Subcutaneous preadipocyte (primary cell): ENCODE results near the gene ANXA7. TPM values are rescaled to one million over a fixed set of nuclear protein-coding genes. Genes with fewer than 3 reads are reported as not detected.

ENCODE experiments used
- small RNA-seq: library from RNA; depleted of rRNA; stranded (forward); fragments of <200 nt; gene quantifications from one replicate; pipeline ENCODE3, GENCODE V24; 2012
- total RNA-seq: library from RNA; depleted of rRNA; stranded (reverse); fragments of >200 nt; gene quantifications from 2 replicates; pipeline ENCODE4 v1.2.3, GENCODE V29; 2012

The ANXA7 gene
- total RNA-seq: 116 and 146 TPM in 2 replicates

DNA sequence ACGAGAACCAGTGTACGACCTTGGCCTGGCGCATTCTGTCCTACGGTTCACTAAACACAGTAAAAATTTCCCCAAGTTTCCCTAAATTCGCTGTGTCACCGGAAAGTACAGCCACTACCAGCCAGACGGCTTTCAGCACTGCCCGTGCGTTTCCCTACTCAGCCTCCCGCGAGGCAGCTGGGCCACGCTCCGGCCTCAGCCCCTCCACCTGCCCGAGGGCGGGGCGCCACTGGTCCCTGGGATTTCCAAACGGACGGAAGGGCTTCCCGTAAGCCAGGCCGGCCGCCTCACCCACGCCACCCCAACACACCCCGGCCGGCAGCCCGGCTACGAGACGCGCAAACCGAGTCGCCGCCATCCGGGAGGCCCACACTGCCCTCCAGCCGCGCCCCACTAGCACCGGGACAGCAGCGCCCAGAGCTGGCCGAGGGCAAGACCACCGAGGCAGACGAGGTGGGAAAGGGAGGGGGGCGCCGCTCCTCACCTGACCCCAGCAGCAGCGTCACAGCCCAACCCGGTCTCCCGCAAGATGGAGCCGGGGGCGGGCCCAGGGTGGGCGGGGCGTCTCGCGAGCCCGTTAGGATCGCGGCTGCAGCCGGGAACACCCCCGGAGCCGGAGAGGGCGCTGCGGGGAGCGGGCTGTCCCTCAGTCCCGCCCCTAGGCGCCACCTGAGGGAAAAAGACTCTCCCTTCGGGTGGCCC is at the start of gene ANXA7:
ANXA7 (minus strand) TSS at position 531 of the 702 bp plus-strand sequence. CDS start 13,202 bp downstream, outside the sequence.

DNA sequence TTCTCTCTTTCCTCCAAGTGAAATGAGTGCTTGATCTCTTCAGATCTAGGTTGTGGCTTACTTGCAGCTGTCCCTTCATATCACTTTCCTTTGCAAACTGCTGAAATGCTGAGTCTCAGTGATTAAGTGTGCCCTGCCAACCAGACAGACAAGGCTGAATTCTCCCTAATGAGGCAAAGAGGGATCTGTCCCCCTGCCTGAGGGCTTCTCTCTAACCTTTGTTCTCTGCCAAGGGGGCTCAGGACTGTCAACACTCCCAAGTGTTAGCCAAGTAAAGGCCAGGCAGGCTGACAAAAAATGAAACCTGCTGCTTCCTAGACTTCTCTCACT is 19.6 kb upstream of the ANXA7 start, which contains the start of gene MSS51:
MSS51 (minus strand) TSS at position 24 of the 330 bp plus-strand sequence. CDS start 5,277 bp downstream, outside the sequence.

DNA sequence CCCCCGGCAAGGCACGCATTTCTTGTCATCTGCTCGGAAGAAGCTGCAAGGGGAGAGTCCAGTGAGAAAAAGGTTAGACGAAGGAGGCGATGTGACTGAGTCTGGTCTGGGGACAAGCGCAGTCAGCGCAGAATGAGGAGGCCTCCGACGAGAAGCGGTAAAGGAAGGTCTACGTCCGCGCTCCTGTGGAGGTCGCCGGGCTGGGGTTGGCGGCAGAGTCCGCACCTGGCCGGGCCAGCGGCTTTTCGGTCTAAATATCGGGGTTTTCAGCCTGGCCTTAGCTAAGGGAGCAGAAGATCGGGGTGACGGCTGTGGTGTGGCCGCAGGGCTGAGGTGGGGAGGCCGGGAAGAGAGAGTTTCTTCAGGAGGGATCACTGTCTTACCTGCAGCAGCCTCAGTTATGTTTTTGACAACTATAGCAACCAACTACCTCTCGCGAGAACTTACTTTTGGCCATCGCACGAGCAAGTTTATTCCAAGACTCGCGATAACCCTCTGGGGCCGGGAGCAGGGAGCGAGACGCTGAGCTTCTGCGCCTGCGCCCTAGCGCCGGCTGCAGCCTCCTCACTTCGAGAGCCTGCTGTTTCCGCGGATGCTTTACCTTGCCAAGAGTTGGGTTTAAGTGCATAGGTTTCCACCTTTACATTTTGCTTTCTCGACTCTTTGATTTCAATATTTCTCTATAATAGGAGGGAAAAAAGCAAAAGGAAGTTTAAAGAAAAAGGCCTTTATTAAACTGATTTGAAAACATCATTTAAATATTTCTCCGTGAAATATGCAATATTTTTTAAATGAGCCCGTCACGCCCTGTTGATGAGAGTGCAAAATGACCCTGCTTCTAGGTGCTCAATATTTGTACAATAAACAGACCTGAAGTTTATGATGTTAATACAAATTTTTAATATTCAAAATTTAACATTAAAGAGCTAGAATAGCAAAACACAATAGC is 55.3 kb downstream of the ANXA7 start, which contains the start of gene CFAP70:
CFAP70 (minus strand) TSS at position 534 of the 949 bp plus-strand sequence. CDS start 4,068 bp downstream, outside the sequence.

Small RNA genes within 50 kb of the gene (small RNA-seq; reads per million reads assigned to genes)
- not detected for gene RF00019

Other genes with a start within 250 kb of the ANXA7 start
- gene ECD, start 246.1 kb downstream of the ANXA7 start, total RNA-seq: 29.4 and 34.8 TPM in 2 replicates
- gene FAM149B1, start 245.9 kb downstream of the ANXA7 start, total RNA-seq: 22.9 and 23.5 TPM in 2 replicates
- 24.6 and 35.8 TPM in 2 replicates for gene DNAJC9, start 166.8 kb downstream of the ANXA7 start, total RNA-seq
- gene MRPS16, start 161.4 kb downstream of the ANXA7 start, total RNA-seq: 73.5 and 93.4 TPM in 2 replicates
- gene CFAP70, start 55.2 kb downstream of the ANXA7 start, total RNA-seq: 0.39 and 0.73 TPM in 2 replicates
- 1.5 and 2.5 TPM in 2 replicates for gene MSS51, start 19.5 kb upstream of the ANXA7 start, total RNA-seq
- gene PPP3CB, start 82.0 kb upstream of the ANXA7 start, total RNA-seq: 23.3 and 25.7 TPM in 2 replicates
- gene USP54, start 177.3 kb upstream of the ANXA7 start, total RNA-seq: 8.1 and 10.4 TPM in 2 replicates
- not detected in 2 replicates for gene MYOZ1, start 227.4 kb upstream of the ANXA7 start, total RNA-seq
- under 0.01 TPM in 1 of 2 replicates, not detected in the other for gene SYNPO2L, start 242.0 kb upstream of the ANXA7 start, total RNA-seq